T-helper 1 cell treated with Interleukin-12 subunit alpha and Interleukin-12 subunit beta and Interleukin-4 antibody, amounts not matched to agents 30 μg/mL and 1 μg/mL, for 36 hours (primary cell): ENCODE results near the gene TMEM185B.
"Not testable (repeated sequence)": the region's sequence is repeated elsewhere in the genome, so short reads cannot be mapped to it uniquely, and the experiment has no call there.

ENCODE experiments used
- H3K27ac Mint-ChIP-seq: one replicate; pipeline ENCODE4 v1.8.0; 2021; ENCODE audit warnings: mild to moderate bottlenecking, mixed read lengths
- H3K27me3 Mint-ChIP-seq: one replicate; pipeline ENCODE4 v1.8.0; 2021; ENCODE audit warnings: low read depth, mixed read lengths
- H3K36me3 Mint-ChIP-seq: one replicate; pipeline ENCODE4 v1.8.0; 2021; ENCODE audit warnings: low read depth, mixed read lengths
- H3K4me1 Mint-ChIP-seq: one replicate; pipeline ENCODE4 v1.8.0; 2021; ENCODE audit warnings: low read depth, mixed read lengths
- H3K4me3 Mint-ChIP-seq: one replicate; pipeline ENCODE4 v1.8.0; 2021; ENCODE audit warnings: mild to moderate bottlenecking, moderate library complexity, mixed read lengths
- H3K9me3 Mint-ChIP-seq: one replicate; pipeline ENCODE4 v1.8.0; 2021; ENCODE audit warnings: mixed read lengths

Gene TMEM185B

DNA sequence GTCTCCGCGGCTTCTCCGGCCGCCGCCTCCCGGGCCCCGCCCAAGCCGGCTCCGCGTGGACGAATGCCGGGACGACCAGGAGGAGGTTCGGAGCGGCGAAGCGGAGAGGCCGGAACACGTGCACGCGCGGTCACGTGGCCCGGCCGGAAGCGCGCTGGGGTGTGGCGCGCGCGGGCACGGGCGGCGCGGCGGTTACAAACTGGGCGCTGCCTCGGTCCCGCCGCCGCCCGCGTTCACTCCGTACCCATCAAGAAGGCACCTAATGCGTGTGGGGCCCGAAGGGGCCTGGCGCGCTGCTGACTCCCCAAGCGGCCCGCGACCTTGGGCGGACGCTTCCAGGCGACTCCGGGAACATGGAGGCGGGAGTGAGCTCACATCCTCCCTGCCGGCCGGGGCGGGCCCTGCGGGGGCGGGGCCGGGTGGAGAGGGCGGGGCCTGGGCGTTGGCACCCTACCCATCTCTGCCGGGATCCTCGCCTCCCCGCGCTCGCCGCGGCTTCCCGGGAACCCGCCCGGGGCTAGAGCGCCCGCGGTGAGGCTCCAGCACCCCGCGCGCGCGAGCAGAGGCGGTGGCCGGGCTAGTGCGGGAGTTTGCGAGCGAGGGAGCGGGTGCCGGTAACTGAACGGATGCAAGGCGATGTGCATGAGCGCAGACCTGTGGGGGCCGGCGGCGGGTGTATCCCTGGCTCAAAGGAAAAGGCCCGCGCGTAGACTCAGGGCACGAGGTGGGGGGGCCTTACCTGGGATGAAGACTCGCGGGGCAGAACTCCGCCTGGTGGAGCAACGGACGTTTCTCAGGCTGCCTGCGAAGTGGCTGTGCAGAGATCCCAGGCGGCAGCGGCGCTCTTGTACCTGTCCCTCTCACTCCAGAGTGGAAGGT, at the start of gene TMEM185B:
TMEM185B (minus strand) TSS at position 367 of the 879 bp plus-strand sequence. CDS start 424 bp downstream, outside the sequence.
- Mint-ChIP-seq H3K27ac (peak within 1 kb of the TSS; percentile 92), H3K27me3 (no peaks in the 10 kb centered on the region), H3K36me3 (peaks cover 49% of the 10 kb centered on the region), H3K9me3 (peaks cover 5% of the 10 kb centered on the region), H3K4me3 (peak within 1 kb of the TSS; percentile 83), H3K4me1 (peaks cover 65% of the 10 kb centered on the region)

DNA sequence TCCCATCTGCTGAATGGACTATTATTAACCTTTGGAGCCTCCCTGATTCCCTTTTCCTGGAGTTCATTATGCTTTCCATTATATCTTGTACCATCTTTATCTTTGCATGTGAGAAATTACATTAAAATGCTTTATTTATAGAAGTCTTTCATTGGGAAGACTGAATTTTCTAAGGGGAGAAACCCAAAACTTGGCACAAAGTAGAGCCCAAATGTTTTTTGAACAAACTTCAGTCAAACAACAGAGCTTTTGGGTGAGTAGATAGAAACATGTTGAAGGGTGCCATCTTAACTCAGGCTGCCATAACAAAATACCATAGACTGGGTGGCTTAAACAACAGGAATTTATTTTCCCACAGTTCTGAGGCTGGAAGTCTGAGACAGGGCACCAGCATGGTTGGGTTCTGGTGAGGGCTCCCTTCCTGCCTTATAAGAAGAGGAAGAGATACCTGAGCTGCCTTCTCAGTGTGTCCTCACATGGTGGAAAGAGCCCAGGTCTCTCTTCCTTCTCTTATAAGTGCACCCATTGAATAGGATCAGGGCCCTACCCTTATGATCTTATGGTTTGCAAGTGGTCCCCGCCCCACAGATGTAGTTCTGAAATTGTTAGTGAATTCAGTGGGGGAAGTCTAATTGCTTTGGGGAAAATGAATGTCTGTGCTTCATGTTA, 48.6 kb upstream of the TMEM185B start:
- H3K27me3 Mint-ChIP-seq = no peaks in the 10 kb centered on the region
- H3K9me3 Mint-ChIP-seq = peaks cover 3% of the 10 kb centered on the region
- H3K36me3 Mint-ChIP-seq = peaks cover 58% of the 10 kb centered on the region
- H3K27ac Mint-ChIP-seq = no peak overlapping the region
- peaks cover 56% of the 10 kb centered on the region for H3K4me1 Mint-ChIP-seq
- H3K4me3 Mint-ChIP-seq = no peak overlapping the region

DNA sequence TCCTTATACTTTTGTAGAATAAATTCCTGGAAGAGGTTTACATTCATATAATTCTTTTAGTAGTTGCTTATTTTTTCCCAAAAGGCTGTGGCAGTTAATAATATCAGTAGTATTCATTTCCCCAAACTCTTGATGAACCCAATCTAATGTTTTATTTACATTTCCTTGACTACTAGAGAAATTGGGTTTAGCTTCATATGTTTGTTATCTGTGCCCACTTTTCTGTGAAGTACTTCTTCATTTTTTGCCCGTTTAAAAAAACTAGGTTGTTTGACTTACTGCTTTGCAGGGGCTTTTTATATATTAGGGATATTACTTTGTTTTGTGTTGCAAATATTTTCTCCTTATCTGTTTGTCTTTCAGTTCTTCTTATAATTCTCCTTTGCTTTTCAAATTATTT, 46.6 kb upstream of the TMEM185B start:
- Mint-ChIP-seq H3K27me3 (no peaks in the 10 kb centered on the region), H3K4me3 (no peak overlapping the region), H3K36me3 (peaks cover 60% of the 10 kb centered on the region), H3K4me1 (peaks cover 60% of the 10 kb centered on the region), H3K27ac (no peak overlapping the region), H3K9me3 (peaks cover 3% of the 10 kb centered on the region)

DNA sequence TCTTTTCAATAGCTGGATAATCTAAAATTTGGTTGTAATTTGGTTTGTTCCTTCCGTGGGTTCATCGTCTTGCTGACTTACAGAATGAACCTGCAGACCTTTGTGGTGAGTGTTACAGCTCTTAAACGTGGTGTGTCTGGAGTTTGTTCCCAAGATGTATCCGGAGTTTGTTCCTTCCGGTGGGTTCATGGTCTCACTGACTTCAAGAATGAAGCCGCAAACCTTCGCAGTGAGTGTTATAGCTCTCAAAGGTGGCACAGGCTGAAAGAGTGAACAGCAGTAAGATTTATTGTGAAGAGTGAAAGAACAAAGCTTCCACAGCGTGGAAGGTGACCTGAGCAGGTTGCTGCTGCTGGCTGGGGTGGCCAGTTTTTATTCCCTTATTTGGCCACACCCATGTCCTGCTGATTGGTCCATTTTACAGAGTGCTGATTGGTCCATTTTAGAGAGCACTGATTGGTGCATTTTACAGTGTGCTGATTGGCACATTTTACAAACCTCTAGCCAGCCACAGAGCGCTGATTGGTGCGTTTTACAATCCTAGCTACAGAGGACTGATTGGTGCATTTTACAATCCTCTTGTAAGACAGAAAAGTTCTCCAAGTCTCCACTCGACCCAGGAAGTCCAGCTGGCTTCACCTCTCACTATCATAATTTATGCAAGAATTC, 46.0 kb upstream of the TMEM185B start:
- H3K27ac Mint-ChIP-seq = peak overlapping the region; percentile 22
- H3K4me3 Mint-ChIP-seq = no peak overlapping the region
- peaks cover 63% of the 10 kb centered on the region for H3K4me1 Mint-ChIP-seq
- no peaks in the 10 kb centered on the region for H3K27me3 Mint-ChIP-seq
- H3K9me3 Mint-ChIP-seq = peaks cover 3% of the 10 kb centered on the region
- peaks cover 64% of the 10 kb centered on the region for H3K36me3 Mint-ChIP-seq

DNA sequence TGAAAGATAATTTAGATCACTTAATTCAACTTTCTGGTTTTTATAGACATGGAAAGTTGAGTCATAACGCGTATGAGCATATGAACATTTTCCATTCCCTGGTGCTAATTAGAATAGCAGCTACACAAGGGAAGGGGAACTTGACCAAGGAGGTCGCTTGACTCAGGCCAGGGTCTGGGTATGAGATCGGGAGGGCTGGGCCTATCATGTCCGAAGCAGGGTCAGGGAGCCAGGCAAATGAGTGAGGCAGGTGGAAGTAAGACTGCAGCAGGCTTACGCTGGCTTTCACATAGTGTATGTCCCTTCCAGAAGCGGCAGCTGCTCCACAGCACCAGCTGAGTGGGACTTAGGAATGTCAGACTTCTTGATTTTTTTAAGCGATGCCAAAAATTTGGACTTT, 44.1 kb upstream of the TMEM185B start:
- Mint-ChIP-seq H3K4me1 (peaks cover 47% of the 10 kb centered on the region), H3K36me3 (peaks cover 49% of the 10 kb centered on the region), H3K27ac (no peak overlapping the region), H3K4me3 (no peak overlapping the region), H3K27me3 (no peaks in the 10 kb centered on the region), H3K9me3 (peaks cover 3% of the 10 kb centered on the region)

DNA sequence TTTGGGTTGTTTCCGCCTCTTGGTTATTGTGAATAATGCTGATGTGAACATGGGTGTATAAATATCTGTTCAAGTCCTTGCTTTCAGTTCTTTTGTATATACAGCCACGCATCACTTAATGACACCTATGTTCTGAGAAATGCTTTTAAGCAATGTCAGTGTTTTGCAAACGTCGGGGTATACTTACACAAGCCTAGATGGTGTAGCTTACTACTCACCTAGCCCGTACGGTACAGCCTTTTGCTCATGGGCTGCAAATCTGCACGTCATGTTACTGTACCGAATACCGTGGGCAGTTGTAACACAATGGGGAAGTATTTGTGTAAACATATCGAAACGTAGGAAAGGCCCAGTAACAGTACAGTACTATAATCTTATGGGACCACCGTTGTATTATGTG, 41.8 kb upstream of the TMEM185B start:
- Mint-ChIP-seq H3K4me1 (peaks cover 26% of the 10 kb centered on the region), H3K27me3 (no peaks in the 10 kb centered on the region), H3K27ac (peak overlapping the region; percentile 44), H3K9me3 (peaks cover 12% of the 10 kb centered on the region), H3K36me3 (peaks cover 29% of the 10 kb centered on the region), H3K4me3 (no peak overlapping the region)

DNA sequence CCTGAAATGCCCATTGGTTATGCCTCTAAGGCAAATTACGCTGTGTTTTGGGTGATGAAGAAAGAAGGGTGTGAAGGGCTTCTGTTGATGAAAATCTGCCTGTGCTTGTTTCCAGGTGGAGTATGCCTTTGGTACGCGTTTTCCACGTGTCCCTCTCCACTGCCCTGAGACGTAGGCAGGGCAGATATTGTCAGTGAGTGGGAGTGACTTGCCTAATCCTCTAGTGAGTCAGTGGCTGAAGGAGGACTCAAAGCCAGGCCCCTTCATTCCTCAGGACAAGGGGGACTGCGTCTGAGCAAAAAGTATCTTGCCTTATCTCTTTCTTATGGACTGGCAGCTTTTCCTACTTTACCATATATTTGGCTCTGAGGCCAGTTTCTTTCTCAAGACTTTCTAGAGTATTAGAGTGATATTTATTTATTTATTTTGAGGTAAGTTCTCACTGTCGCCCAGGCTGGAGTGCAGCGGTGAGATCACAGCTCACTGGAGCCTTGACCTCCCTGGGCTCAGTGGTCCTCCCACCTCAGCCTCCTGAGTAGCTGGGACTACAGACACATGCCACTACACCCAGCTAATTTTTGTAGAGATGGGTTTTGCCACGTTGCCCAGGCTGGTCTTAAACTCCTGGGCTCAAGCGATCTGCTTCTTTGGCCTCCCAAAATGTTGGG, 39.7 kb upstream of the TMEM185B start:
- H3K4me1 Mint-ChIP-seq = peaks cover 26% of the 10 kb centered on the region
- H3K36me3 Mint-ChIP-seq = peaks cover 29% of the 10 kb centered on the region
- peaks cover 15% of the 10 kb centered on the region for H3K9me3 Mint-ChIP-seq
- no peaks in the 10 kb centered on the region for H3K27me3 Mint-ChIP-seq
- no peak overlapping the region for H3K4me3 Mint-ChIP-seq
- H3K27ac Mint-ChIP-seq = no peak overlapping the region

DNA sequence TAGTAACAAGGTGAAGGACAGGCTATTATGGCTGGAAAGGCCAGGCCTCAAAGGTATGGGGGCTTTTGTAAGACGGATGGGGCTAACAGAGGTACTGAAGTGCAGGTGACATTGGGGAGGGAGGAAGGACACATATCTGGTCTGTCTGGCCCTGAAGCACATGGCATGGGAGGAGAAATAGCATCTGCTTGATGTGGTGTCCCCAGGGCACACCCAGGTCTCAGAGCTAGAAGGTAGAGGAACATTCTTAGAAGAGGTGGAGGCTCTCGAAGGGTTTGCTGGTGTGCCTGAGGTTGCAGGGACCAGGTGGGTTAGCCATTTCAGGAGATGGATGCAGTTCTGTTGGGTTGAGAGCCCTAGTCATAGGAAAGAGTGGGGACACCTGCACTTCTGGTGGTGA, 39.0 kb upstream of the TMEM185B start:
- no peaks in the 10 kb centered on the region for H3K27me3 Mint-ChIP-seq
- H3K4me1 Mint-ChIP-seq = peaks cover 31% of the 10 kb centered on the region
- H3K4me3 Mint-ChIP-seq = no peak overlapping the region
- H3K9me3 Mint-ChIP-seq = peaks cover 15% of the 10 kb centered on the region
- no peak overlapping the region for H3K27ac Mint-ChIP-seq
- peaks cover 33% of the 10 kb centered on the region for H3K36me3 Mint-ChIP-seq

DNA sequence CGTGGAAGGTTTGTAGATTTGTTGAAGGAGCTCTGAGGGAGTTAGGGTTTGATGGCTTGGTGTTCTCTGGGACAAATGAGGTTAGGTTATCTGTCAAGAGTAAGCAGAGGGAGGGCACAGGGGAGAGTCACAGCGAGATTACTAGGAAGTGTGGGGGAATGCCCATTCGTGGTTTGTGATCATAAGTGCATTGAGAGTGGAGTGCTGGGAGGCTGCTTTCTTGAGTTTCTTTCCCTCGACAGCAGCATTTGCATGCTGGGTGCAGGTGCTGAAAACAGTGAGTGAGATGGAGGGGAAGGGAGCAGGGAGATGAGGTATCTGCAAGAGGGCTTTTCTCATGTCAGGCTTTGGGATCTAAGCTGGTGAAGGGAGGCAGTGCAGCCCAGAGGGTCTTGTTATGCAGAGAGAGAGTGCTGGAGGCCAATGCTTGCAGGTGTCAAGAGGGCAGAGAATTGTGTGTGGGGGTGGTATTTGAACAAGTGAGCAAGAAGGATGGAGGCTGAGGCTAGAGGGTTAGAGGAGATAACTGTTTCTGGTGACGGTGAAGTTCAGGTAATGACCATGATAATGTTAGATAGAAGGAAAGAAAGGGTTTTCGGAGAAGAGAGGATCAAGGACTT, 38.3 kb upstream of the TMEM185B start:
- H3K9me3 Mint-ChIP-seq = peaks cover 15% of the 10 kb centered on the region
- H3K4me1 Mint-ChIP-seq = peaks cover 33% of the 10 kb centered on the region
- H3K4me3 Mint-ChIP-seq = no peak overlapping the region
- peaks cover 34% of the 10 kb centered on the region for H3K36me3 Mint-ChIP-seq
- no peak overlapping the region for H3K27ac Mint-ChIP-seq
- no peaks in the 10 kb centered on the region for H3K27me3 Mint-ChIP-seq

DNA sequence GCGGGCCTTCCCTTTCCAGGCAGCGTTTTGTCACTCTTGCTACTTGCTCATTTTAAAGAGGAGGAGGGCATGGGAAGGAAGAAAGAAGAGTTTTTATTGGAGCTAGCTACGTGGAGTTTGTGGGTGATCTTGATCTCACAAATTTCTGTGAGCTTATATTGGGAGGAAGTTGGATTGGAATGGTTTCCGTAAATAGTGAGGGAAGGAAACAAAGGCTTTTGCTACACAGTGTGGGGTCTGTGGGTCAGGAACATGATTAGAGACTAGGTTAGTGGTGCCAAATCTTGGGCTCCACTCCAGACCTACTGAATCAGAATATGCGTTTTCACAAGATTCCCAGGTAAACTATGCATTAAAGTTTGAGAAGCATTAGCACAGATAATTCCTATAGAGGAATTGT, 37.5 kb upstream of the TMEM185B start:
- no peaks in the 10 kb centered on the region for H3K27me3 Mint-ChIP-seq
- H3K4me1 Mint-ChIP-seq = peaks cover 40% of the 10 kb centered on the region
- H3K36me3 Mint-ChIP-seq = peaks cover 41% of the 10 kb centered on the region
- no peak overlapping the region for H3K27ac Mint-ChIP-seq
- peaks cover 18% of the 10 kb centered on the region for H3K9me3 Mint-ChIP-seq
- H3K4me3 Mint-ChIP-seq = no peak overlapping the region

DNA sequence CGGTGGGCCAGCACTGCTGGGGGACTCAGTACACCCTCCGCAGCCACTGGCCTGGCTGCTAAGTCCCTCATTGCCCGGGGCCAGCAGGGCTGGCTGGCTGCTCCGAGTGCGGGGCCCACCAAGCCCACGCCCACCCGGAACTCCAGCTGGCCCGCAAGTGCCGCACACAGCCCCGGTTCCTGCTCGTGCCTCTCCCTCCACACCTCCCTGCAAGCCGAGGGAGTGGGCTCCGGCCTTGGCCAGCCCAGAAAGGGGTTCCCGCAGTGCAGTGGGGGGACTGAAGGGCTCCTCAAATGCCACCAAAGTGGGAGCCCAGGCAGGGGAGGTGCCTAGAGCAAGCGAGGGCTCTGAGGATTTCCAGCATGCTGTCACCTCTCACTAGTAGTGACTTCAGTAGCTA, 36.7 kb upstream of the TMEM185B start:
- H3K4me1 Mint-ChIP-seq = peaks cover 42% of the 10 kb centered on the region
- peaks cover 18% of the 10 kb centered on the region for H3K9me3 Mint-ChIP-seq
- not testable (repeated sequence) for H3K4me3 Mint-ChIP-seq

DNA sequence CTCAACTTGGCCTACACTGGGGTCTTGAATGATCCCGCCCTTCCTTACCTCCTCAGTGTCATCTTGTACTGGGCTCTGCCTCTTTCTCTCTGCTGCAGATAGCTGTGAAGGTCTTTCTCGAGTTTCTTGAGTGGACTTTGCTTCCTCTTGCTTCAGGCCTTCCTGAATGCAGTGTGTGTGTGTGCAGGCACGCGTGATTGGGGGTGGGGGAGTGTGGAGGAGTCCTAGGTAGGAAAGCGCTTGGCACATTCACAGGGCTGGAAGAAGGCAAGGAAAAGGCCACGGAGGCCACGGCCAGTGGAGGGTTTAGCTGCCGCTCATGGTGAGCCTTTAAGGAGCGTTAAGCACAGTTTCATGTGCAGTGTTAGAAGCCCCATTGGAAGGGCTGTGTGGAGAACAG, 35.0 kb upstream of the TMEM185B start:
- Mint-ChIP-seq H3K27me3 (no peaks in the 10 kb centered on the region), H3K9me3 (peaks cover 18% of the 10 kb centered on the region), H3K27ac (peak overlapping the region; percentile 73), H3K4me3 (peak overlapping the region; percentile 69), H3K36me3 (peaks cover 55% of the 10 kb centered on the region), H3K4me1 (peaks cover 52% of the 10 kb centered on the region)

More for the DNA sequence above, 36.7 kb upstream of the TMEM185B start:
- H3K36me3 Mint-ChIP-seq = peaks cover 46% of the 10 kb centered on the region
- H3K27ac Mint-ChIP-seq, H3K27me3 Mint-ChIP-seq: not testable (repeated sequence)

DNA sequence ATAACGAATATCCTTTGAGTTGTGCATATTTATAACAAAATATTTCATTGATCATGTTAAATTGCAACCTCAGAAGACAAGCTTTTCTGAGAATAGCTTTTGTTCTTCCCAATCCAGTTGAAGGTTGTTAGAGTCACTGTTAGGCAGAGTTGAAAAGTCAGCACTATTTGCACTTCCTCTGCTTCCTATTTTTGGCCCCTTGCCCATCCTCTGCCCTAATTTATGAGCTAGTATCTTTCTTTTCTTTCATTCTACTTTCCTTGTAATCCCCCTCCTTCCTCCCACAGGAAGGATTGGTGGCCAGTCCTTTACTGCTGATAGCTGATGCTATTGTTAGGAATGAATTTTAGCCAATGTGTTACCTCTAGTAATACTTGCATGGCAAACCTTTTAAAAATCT, 34.3 kb upstream of the TMEM185B start:
- Mint-ChIP-seq H3K4me1 (peaks cover 52% of the 10 kb centered on the region), H3K4me3 (peak overlapping the region; percentile 69), H3K36me3 (peaks cover 55% of the 10 kb centered on the region), H3K27me3 (no peaks in the 10 kb centered on the region), H3K27ac (no peak overlapping the region), H3K9me3 (peaks cover 18% of the 10 kb centered on the region)

DNA sequence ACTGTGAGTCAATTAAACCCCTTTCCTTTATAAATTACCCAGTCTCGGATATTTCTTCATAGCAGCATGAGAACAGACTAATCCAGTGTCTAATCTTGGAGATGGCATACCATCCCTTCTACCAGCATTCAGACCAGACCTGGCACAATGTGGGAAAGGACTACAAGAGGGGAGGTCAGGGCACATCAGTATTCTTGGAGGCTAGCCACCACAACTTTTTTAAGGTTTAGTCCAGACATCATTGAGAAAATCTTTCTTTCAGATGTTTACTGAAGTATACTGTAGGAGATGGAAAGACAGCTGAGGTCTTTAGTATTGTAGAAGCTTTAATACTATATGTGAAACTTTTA, 33.4 kb upstream of the TMEM185B start:
- Mint-ChIP-seq H3K27me3 (no peaks in the 10 kb centered on the region), H3K36me3 (peaks cover 55% of the 10 kb centered on the region)

More for the DNA sequence above, 33.4 kb upstream of the TMEM185B start:
- H3K27ac Mint-ChIP-seq = peak overlapping the region; percentile 29
- peaks cover 60% of the 10 kb centered on the region for H3K4me1 Mint-ChIP-seq
- peak overlapping the region; percentile 93 for H3K4me3 Mint-ChIP-seq
- H3K9me3 Mint-ChIP-seq = peaks cover 18% of the 10 kb centered on the region
